ENCODE data around the gene SPATA17.

The SPATA17 gene

DNA sequence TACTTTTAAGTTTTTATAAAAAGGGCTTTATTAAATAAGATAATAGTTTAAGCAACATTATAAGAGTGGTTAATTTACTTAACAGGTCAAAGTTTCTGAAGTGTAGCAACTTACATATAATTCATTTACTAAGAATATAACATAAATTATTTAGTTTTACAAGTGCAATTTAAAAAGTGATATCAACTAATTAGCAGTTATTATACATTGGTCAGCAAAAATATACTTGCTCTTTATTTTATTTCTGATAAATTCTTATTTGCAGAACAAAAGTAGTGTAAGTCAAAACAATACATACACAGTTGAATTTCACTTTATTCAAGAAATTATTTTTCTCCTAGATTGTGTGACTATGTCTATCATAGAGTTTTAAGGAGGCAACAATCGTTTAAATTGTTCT, 215.6 kb downstream of the SPATA17 start:
- no peak for DNase-seq (ENCODE audit: extremely low spot score)
- TF ChIP-seq ZNF384 (IDR thresholded peaks at IDR 0.05) (no peak), CTBP1 (IDR thresholded peaks at IDR 0.05; ENCODE audit: borderline replicate concordance) (no peak), FOXK2 (IDR thresholded peaks at IDR 0.05) (no peak), FOXM1 (IDR thresholded peaks at IDR 0.05; ENCODE audit: borderline replicate concordance) (no peak), NFRKB (IDR thresholded peaks at IDR 0.05) (no peak), FOXA1 (IDR thresholded peaks at IDR 0.05) (no peak), BHLHE40 (IDR thresholded peaks at IDR 0.05; ENCODE audit: borderline replicate concordance) (no peak), L3MBTL2 (conservative IDR thresholded peaks at IDR 0.05) (no peak)
- ChIA-PET CTCF (no interaction called here), POLR2A (no interaction called here)

DNA sequence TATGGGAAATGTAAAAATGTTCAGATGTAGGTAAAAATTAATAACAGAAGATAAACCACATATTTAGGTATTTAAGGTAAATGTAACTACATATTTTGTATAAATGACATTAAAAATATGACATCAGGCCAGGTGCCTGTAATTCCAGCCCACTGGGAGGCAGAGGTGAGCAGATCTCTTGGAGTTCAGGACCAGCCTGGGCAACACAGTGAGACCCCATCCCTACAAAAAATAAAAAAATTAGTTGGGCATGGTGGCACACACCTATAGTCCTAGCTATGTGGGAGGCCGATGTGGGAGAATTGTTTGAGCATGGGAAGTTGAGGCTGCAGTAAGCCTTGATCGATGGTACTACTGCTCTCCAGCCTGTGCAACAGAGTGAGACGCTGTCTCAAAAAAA, 216.5 kb downstream of the SPATA17 start:
- DNase-seq (ENCODE audit: extremely low spot score) = no peak
- ChIA-PET POLR2A (no interaction called here), CTCF (no interaction called here)
- TF ChIP-seq FOXA1 (IDR thresholded peaks at IDR 0.05) (no peak), TARDBP (IDR thresholded peaks at IDR 0.05) (no peak), ARNT (IDR thresholded peaks at IDR 0.05) (no peak), NFRKB (IDR thresholded peaks at IDR 0.05) (no peak), FOXK2 (IDR thresholded peaks at IDR 0.05) (no peak), SP1 (IDR thresholded peaks at IDR 0.05) (no peak), L3MBTL2 (conservative IDR thresholded peaks at IDR 0.05) (no peak), ELF4 (IDR thresholded peaks at IDR 0.05) (no peak), BHLHE40 (IDR thresholded peaks at IDR 0.05; ENCODE audit: borderline replicate concordance) (no peak), FOXM1 (IDR thresholded peaks at IDR 0.05; ENCODE audit: borderline replicate concordance) (no peak), LEF1 (IDR thresholded peaks at IDR 0.05; ENCODE audit: borderline replicate concordance) (no peak), CTBP1 (IDR thresholded peaks at IDR 0.05; ENCODE audit: borderline replicate concordance) (no peak), SUZ12 (IDR thresholded peaks at IDR 0.05) (no peak), ZNF384 (IDR thresholded peaks at IDR 0.05) (no peak)
- TF ChIP-seq, protein P1, sequence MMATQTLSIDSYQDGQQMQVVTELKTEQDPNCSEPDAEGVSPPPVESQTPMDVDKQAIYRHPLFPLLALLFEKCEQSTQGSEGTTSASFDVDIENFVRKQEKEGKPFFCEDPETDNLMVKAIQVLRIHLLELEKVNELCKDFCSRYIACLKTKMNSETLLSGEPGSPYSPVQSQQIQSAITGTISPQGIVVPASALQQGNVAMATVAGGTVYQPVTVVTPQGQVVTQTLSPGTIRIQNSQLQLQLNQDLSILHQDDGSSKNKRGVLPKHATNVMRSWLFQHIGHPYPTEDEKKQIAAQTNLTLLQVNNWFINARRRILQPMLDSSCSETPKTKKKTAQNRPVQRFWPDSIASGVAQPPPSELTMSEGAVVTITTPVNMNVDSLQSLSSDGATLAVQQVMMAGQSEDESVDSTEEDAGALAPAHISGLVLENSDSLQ (IDR thresholded peaks at IDR 0.05) = no peak

DNA sequence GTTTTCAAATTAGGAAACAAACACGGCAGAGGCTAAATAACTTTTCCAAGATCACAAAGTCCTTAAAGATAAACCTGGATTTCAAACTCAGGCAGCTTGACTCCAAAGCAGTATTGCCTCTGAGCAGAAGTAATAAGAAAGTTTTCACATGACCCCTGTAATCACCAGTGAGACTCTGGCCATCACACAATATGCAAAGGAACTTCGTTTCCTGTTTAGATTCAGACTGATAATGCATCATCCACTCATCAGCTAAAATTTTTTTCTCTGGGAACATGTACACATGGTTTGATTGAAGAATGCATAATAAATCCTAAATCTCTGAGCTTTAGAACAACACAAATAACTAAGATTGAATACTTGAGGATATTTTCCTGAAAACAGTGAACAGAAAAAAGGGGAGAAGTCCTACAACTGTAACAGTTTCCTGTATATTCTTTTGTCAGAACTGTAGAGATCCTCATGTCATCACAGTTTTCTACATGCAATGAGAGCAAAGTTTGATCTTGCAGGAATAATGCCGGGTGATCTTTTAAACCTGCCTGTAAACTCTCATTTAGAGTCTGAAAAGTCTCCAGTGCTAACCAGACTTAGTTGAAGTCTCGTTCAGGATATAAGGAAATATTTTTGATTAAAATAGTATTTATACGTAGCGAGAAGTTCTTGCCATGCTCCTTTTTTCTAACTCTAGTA, 225.3 kb downstream of the SPATA17 start:
- DNase-seq (ENCODE audit: extremely low spot score) = no peak
- ChIA-PET CTCF (no interaction called here), POLR2A (no interaction called here)
- TF ChIP-seq NFRKB (IDR thresholded peaks at IDR 0.05) = no peak
- no peak for TF ChIP-seq FOXA1 (IDR thresholded peaks at IDR 0.05)
- TF ChIP-seq FOXK2 (IDR thresholded peaks at IDR 0.05) = no peak
- no peak for TF ChIP-seq BHLHE40 (IDR thresholded peaks at IDR 0.05; ENCODE audit: borderline replicate concordance)
- TF ChIP-seq SP1 (IDR thresholded peaks at IDR 0.05) = no peak
- TF ChIP-seq ELF4 (IDR thresholded peaks at IDR 0.05) = no peak
- TF ChIP-seq, protein P1 (IDR thresholded peaks at IDR 0.05) = no peak
- TF ChIP-seq ARNT (IDR thresholded peaks at IDR 0.05) = no peak
- TF ChIP-seq HDGF (IDR thresholded peaks at IDR 0.05; ENCODE audit: borderline replicate concordance) = no peak
- no peak for TF ChIP-seq SUZ12 (IDR thresholded peaks at IDR 0.05)
- no peak for TF ChIP-seq L3MBTL2 (conservative IDR thresholded peaks at IDR 0.05)
- no peak for TF ChIP-seq LEF1 (IDR thresholded peaks at IDR 0.05; ENCODE audit: borderline replicate concordance)
- TF ChIP-seq FOXM1 (IDR thresholded peaks at IDR 0.05; ENCODE audit: borderline replicate concordance) = no peak
- TF ChIP-seq CTBP1 (IDR thresholded peaks at IDR 0.05; ENCODE audit: borderline replicate concordance) = no peak
- no peak for TF ChIP-seq TARDBP (IDR thresholded peaks at IDR 0.05)
- TF ChIP-seq ZNF384 (IDR thresholded peaks at IDR 0.05) = no peak

DNA sequence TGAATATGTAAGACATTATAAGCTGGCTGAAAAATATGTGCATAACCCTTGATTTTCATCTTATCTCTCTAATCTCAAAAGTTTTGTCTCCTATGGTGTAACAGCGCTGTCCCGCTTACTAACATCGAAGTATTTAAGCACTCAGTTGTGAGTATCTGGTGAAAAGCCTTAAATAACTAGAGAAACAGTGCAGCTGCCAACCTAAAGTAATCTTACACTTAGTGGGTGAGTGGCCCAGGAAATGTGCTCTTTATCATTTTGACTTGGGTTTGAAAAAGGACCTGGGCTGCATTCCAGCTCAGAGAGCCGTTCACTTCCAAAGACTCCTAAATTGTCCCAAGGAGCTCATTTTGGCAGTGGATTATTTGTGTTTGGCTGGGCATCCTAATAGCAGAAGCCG, 225.9 kb downstream of the SPATA17 start:
- POLR2A ChIA-PET = no interaction called here
- CTCF ChIA-PET = no interaction called here
- no peak for DNase-seq (ENCODE audit: extremely low spot score)
- TF ChIP-seq SUZ12 (IDR thresholded peaks at IDR 0.05) = no peak
- no peak for TF ChIP-seq NFRKB (IDR thresholded peaks at IDR 0.05)
- TF ChIP-seq FOXK2 (IDR thresholded peaks at IDR 0.05) = no peak
- TF ChIP-seq LEF1 (IDR thresholded peaks at IDR 0.05; ENCODE audit: borderline replicate concordance) = no peak
- no peak for TF ChIP-seq TARDBP (IDR thresholded peaks at IDR 0.05)
- no peak for TF ChIP-seq SP1 (IDR thresholded peaks at IDR 0.05)

DNA sequence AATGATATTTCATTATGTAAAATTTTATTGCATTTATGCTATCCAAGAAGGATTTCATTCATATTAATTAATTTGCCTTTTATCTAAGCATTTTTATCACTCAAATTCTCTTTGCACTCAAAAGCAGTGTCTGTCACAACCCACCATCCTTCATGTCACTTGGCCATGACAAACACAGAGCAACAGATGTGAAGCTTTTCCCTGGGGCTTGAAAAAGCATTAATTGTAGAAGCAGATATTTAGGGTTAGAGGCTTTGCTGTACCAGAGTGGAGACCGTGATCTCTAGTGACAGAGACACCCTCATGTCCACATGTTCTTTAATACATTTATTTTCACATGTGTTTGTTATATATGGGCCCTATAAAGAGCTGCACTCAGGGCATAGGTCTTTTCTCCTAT, 230.5 kb downstream of the SPATA17 start:
- TF ChIP-seq TARDBP (IDR thresholded peaks at IDR 0.05) = no peak
- TF ChIP-seq, protein P1 (IDR thresholded peaks at IDR 0.05) = no peak
- no peak for TF ChIP-seq FOXM1 (IDR thresholded peaks at IDR 0.05; ENCODE audit: borderline replicate concordance)
- no peak for TF ChIP-seq ELF4 (IDR thresholded peaks at IDR 0.05)
- no peak for TF ChIP-seq BHLHE40 (IDR thresholded peaks at IDR 0.05; ENCODE audit: borderline replicate concordance)
- no peak for TF ChIP-seq ZNF384 (IDR thresholded peaks at IDR 0.05)
- no peak for TF ChIP-seq CTBP1 (IDR thresholded peaks at IDR 0.05; ENCODE audit: borderline replicate concordance)
- no peak for TF ChIP-seq FOXA1 (IDR thresholded peaks at IDR 0.05)
- no peak for TF ChIP-seq L3MBTL2 (conservative IDR thresholded peaks at IDR 0.05)
- TF ChIP-seq SUZ12 (IDR thresholded peaks at IDR 0.05) = no peak
- no peak for TF ChIP-seq NFRKB (IDR thresholded peaks at IDR 0.05)
- no peak for TF ChIP-seq FOXK2 (IDR thresholded peaks at IDR 0.05)
- TF ChIP-seq HDGF (IDR thresholded peaks at IDR 0.05; ENCODE audit: borderline replicate concordance) = no peak
- TF ChIP-seq SP1 (IDR thresholded peaks at IDR 0.05) = no peak
- ChIA-PET POLR2A (no interaction called here), CTCF (no interaction called here)
- DNase-seq (ENCODE audit: extremely low spot score) = no peak

DNA sequence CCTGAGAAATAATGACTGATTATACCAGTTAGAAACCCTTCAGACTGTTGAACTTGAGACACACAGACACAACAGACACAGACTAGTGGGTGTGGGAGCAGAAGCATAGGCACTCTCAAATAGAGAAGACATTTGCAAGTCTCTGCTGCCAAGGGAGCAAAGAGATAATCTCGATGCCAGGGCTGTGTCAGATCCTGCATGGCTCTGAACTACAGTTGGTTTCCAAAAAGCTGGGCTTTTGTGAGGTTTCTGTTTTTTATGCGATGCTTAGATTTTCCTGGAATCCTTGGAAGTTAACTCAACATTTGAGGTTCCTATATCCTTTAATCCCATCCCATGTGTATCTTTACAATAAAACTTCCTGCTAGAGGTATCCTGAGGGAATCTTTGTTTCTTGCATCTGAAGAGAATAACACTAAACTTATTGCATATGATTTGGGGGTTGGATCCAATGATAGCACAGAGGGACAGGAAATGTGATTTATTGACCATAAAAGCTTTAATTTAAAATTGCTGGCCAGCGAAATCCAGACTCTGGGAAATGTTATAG, 236.4 kb downstream of the SPATA17 start:
- no peak for DNase-seq (ENCODE audit: extremely low spot score)
- CTCF ChIA-PET = no interaction called here
- POLR2A ChIA-PET = no interaction called here
- no peak for TF ChIP-seq FOXA1 (IDR thresholded peaks at IDR 0.05)
- TF ChIP-seq ZNF384 (IDR thresholded peaks at IDR 0.05) = no peak
- no peak for TF ChIP-seq CTBP1 (IDR thresholded peaks at IDR 0.05; ENCODE audit: borderline replicate concordance)
- no peak for TF ChIP-seq NFRKB (IDR thresholded peaks at IDR 0.05)
- no peak for TF ChIP-seq HDGF (IDR thresholded peaks at IDR 0.05; ENCODE audit: borderline replicate concordance)
- no peak for TF ChIP-seq FOXM1 (IDR thresholded peaks at IDR 0.05; ENCODE audit: borderline replicate concordance)
- TF ChIP-seq, protein P1 (IDR thresholded peaks at IDR 0.05) = no peak
- TF ChIP-seq ELF4 (IDR thresholded peaks at IDR 0.05) = no peak
